Daoy (cell line): ENCODE data around the gene ADGRE3. TPM values are rescaled to one million over a fixed set of nuclear protein-coding genes. Genes with fewer than 3 reads are reported as not detected.

Experiments
- DNase-seq: peaks from one replicate; pipeline ENCODE4 v3.0.0-alpha.2; 2015; ENCODE audit warnings: low read depth
- total RNA-seq: library from RNA; depleted of rRNA; stranded (reverse); fragments of >200 nt; shearing (Covaris generic); gene quantifications from 2 replicates; pipeline ENCODE4 v1.2.3, GENCODE V29; 2014; rRNA removed

The ADGRE3 gene, protein sequence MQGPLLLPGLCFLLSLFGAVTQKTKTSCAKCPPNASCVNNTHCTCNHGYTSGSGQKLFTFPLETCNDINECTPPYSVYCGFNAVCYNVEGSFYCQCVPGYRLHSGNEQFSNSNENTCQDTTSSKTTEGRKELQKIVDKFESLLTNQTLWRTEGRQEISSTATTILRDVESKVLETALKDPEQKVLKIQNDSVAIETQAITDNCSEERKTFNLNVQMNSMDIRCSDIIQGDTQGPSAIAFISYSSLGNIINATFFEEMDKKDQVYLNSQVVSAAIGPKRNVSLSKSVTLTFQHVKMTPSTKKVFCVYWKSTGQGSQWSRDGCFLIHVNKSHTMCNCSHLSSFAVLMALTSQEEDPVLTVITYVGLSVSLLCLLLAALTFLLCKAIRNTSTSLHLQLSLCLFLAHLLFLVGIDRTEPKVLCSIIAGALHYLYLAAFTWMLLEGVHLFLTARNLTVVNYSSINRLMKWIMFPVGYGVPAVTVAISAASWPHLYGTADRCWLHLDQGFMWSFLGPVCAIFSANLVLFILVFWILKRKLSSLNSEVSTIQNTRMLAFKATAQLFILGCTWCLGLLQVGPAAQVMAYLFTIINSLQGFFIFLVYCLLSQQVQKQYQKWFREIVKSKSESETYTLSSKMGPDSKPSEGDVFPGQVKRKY
- total RNA-seq, result not detected in 2 replicates

DNA sequence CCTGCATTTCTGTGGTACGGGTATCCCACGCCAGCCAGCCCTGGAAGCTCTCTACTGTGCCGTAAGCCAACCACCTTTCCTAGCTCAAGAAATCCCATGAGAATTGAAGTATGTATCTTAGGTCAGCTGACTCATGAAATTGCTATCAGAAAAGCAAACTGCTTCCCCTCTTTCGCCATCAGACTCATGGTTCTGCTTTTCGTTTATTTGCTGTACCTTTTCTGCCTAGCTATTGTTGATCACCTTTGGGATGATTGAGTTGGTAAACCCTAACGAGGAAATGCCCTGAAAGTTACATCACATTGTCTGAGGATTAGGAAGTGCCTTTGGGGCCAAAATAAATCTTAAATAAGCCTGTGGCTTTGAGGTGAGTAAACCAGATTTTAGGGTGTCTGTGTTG is at the start of gene ADGRE3:
Gene ADGRE3, minus strand, starts transcription at position 81 of the 400 bp plus-strand sequence. Its CDS starts 74 bp downstream, at position 7.
- DNase-seq, result peak; percentile 11

DNA sequence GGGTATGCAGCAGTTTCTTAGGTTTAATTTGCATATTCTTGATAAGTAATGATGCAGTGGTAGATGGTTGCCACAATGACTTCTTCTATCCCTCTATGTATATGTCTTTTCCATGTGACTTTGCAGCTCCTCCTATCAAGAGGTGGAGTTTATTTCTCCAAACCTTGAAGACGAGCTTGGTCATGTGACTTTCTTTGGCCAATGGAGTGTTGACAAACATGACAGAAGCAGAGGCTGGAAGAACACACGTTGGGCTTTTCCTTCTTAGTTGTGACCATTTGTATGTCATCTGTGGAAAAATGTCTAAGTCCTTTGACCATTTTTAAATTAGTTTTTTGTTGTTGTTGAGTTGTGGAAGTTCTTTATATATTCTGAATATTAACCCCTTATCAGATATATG is 47.5 kb upstream of the ADGRE3 start:
- no peak for DNase-seq

DNA sequence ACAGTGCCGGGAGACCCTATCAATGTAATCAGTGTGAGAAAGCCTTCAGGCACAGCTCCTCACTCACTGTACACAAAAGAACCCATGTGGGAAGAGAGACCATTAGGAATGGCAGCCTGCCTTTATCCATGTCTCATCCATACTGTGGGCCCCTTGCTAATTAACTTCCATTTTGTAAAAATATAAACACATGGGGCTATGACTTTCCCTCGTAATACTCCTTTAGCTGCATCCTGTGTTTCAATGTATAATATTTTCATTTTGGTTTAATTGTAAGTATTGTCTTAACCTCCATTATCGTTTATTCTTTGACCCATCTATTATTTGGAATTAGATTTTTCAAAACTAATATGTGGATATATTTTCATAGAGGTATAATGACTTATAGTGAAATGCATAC is 44.5 kb upstream of the ADGRE3 start:
- DNase-seq, result no peak

DNA sequence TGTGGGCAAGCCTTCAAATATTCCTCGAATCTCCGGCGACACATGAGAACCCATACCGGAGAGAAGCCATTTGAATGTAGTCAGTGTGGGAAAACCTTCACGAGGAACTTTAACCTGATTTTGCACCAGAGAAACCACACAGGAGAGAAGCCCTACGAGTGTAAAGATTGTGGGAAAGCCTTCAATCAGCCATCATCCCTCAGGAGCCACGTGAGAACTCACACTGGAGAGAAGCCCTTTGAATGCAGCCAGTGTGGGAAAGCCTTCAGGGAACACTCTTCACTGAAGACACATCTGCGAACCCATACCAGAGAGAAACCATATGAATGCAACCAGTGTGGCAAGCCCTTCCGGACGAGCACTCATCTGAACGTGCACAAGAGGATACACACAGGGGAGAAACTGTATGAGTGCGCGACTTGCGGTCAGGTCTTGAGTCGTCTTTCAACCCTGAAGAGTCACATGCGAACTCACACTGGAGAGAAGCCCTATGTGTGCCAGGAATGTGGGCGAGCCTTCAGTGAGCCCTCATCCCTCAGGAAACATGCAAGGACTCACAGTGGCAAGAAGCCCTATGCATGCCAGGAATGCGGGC is 44.0 kb upstream of the ADGRE3 start:
- DNase-seq, result no peak

DNA sequence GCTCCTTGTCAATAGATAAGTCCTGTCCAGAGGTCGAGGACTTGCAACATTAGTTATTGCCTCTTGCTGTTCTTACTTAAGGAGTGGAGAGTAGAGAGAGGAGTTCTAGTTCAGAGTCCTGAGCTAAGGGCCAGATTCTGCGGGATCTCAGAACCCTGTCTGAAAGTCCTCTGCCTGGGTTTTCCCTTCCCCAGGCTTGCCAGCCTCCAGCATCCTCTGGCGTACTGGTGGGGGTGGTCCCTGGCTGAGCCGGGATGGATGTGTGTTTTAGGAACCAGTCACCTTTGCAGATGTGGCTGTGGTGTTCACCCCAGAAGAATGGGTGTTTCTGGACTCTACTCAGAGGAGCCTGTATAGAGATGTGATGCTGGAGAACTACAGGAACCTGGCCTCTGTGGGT is 41.2 kb upstream of the ADGRE3 start:
- no peak for DNase-seq

DNA sequence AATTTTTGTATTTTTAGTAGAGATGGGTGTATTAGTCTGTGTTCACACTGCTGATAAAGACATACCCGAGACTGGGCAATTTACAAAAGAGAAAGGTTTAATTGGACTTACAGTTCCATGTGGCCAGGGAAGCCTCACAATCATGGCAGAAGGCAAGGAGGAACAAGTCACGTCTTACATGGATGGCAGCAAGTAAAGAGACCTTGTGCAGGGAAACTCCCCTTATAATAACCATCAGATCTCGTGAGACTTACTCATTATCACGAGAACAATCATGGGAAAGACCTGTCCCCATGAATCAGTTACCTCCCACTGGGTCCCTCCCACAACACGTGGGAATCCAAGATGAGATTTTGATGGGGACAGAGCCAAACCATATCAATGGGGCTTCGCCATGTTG is 29.8 kb upstream of the ADGRE3 start:
- no peak for DNase-seq

DNA sequence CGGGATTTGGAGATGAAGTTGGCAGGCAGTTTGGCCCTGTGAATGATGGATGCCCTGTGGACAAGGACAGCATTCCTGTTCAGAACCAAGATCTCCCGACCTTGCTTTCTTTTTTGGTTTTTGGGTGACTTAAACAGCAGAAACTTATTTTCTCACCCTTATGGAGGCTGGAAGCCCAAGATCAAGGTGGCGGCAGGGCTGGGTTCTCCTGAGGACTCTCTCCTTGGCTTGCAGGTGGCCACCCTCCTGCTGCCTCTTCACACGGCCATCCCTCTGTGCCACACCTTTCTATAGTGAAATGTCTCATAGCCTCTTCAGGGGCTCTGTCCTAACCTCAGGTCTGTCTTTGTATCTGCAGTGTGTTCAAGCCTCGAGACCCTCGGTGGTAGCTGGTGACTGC is 29.2 kb upstream of the ADGRE3 start:
- DNase-seq, result no peak

DNA sequence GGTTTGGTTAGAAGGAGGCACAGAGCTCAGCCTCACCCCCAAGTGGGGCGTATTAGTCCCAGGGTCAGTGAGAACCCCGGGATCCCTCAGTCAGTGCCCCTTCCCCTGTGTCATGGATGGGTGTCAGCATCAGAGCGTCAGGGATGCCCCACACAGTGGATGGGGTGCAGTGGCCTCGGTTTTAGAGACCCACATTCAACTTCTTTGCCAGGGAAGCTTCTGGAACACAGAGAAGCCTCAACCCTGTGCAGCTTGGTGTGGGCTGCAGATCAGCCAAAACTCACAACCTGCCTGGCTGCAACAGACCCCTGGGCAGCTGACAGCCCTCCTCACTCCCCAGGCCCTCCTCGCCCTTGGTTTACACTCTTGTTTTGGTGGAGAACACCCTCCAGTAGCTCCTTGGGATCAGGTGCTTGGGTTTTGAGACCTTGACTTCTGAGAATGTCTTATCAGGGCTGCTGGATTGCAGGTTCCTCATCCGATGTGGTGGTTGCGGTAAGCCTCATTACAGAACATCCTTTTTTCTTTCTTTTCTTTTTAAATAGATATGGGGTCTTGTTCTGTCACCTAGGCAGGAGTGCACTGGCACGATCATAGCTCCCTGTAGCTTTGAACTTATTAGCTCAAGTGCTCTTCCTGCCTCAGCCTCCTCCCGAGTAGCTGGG is 26.2 kb upstream of the ADGRE3 start:
- no peak for DNase-seq

DNA sequence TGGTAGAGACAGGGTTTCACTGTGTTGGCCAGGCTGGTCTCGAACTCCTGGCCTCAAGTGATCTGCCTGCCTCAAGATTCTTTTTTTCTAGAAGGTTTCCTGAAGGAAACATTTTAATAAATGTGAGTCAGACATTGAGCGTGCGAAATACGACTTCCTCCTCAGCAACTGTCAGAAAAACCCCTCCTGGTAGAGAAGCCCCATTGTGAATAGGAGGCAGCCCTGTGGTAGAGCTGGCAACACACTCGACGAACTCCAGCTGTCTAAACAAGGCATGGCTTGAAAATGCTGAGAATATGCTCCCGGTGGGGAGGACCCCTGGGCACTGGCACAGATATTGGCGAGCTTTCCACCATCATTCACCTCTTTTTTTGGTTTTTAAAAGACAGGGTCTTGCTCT is 25.0 kb upstream of the ADGRE3 start:
- DNase-seq, result peak; percentile 32

DNA sequence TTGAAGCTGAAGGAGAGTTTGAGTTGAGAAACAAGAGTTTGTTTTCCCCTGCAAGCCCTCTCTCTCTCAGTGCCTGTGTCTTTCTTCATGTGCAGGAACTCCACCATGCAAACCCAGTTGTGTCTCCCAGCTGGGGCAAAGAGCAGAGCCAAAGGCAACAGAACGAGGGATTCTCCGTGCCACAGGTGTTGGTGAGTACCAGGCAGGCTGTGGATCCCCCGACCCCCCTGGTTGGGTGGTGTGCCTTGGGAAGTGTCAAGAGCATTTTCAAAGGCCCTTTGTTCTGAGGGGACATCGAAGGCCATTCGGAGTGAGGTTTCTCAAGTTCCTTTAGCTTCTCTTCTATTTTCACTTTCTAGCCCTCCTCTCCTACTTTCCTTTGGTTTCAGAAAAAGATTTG is 20.8 kb upstream of the ADGRE3 start:
- no peak for DNase-seq

DNA sequence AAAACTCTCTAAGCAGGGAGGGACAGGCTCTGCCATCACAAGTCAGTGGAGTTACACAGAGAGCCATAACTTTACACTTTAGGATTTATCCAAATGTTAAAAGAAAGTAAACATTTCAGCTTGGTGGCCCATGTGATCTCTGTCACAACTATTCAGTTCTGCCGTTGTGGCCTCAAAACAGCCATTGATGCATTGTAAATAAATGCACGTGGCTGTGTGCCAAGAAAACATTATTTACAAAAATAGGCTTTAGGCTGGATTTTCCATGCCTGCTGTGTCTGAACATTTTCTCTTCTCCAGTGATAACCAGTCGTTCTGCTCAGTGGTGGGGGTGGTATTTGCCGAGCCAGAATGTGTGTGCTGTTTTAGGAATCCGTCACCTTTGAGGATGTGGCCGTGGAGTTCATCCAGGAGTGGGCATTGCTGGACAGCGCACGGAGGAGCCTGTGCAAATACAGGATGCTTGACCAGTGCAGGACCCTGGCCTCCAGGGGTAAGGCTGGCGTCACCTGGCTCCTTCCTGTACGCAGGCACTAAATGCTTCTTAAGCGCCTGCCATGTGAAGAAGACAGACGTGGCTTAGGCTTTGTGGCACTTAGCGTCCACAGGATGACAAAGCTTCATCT is 20.1 kb upstream of the ADGRE3 start:
- no peak for DNase-seq

DNA sequence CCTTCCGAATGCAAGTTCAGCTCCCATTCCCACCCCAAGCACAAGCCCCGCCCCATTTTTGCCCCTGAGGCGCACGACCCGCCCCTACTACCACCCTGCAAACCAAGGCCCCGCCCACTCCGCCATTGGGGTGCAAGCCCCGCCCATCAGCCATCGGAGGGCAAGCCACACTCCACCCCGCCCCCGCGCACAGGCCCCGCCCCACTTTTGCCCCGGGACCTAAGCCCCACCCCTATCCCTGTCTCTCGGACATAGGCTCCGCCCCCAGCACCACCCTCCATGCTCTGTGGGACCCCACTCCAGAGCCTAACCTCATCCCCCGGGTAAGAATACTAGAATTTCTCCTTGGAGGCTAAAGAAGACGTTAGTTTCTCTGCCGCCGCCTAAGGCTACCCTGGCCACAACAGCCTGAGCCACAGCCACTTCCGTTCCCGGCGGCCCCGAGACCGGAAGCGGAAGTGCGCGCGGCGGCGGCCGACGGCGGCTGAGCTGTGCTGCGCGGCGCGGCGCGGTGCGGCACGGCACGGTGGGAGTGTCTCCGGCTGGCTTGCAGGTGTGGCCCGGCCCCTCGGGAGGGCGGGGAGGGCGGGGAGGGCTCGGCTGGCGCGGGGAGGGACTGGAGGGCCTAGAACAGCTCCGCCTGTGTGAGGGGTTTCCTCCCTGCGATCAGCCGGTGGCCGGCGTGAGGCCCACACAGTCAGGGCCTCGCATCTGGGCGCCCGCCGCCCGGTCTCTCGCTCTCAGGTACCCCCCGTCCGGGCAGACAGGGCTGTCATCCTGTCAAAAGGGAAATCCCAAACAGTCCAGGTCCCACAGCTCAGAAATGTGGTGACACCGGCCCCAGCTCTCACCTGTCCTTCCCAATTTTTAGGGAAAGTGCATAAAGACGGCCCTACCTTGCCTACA is 15.2 kb upstream of the ADGRE3 start, which contains the start of gene ZNF333:
Gene ZNF333, plus strand, starts transcription at position 451 of the 906 bp plus-strand sequence. CDS start 3,444 bp downstream, outside the sequence.
- DNase-seq, result peak; percentile 96

DNA sequence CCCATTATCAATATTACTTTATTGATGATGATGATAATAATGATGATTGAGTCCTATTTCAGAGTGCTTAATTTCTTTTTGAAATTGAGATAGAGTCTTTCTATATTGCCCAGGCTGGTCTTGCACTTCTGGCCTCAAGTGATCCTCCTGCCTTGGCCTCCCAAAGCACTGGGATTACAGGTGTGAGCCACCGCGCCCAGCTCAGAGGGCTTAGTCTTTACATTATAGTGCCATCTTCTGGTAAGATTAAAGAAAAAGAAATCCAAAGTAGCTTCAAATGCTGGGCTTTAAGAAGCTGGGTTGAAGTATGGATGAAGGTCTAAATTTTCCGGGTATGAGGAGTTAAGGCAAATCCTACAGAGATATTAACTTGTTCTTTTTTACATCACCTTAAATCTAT is 11.8 kb upstream of the ADGRE3 start:
- DNase-seq, result peak; percentile 10

DNA sequence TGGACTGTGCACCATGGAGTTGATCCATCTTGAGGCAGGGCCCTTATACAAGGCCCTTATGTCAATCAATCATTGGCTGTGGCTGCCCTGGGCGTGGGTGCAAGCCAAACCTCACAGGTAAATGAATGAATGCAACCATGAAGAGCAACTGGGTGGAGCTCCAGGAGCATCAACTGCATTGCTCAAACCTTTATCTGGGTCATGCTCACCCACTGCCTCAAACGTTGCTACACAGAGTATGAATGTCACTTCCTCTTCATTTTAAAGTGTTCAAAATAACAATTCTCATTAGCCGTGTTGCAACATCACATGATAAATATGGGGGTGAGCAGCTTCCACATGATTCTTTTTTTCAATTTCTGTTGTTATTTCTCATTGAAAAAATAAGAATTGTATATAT is 8.8 kb upstream of the ADGRE3 start:
- DNase-seq, result no peak

DNA sequence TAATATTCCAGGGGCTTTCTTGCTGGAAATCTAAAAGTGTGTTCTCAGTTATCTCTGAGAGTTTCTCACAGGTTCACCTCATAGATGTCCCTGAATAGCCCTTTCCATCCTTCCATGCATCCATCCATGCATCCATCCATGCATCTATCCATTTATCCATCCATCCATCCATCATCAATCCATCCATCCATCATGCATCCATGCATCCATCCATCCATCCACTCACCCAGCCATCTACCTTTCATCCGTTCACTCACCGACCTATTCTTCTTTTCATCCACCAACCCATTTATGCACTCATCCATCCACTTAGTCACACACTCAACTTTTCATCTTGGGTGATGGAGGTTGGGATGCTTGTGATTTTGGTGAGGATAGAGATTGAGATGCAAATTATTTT is 7.4 kb upstream of the ADGRE3 start:
- DNase-seq, result no peak

DNA sequence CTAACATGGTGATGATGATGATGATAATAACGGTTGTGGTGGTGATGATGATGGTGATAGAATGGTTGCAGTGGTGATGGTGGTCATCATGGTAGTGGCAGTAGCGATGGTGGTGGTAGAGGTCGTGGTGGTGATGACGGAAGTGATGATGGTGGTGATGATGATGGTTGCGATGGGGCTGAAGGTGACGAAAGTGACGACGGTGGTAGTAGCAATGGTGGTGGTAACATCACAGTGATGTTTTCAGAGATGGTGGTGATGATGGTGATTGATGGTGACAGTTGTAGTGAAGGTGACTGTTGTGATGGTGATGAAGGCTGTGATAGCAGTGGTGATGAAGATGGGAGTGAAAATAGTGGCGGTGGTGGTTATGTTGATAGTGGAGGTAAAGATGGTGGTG is 3.6 kb upstream of the ADGRE3 start:
- no peak for DNase-seq

DNA sequence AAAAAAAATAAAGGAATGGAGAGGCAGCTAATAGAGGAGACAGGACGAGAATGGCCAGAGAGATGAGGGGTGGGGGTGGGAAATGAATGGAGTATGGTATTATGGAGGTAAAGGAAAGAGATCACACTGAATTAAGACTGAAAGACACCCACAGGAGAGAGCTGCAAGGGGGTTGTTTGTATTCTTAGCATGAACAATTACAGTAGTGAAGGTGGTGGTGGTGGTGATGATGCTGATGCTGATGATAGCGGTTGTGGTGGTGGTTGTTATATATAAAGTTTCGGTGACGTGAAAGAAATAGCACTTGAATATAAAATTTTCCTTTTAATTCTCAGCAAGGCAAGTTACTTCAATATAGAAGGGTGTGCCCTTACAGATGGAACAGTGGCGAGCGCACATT is 2.8 kb upstream of the ADGRE3 start:
- DNase-seq, result no peak

DNA sequence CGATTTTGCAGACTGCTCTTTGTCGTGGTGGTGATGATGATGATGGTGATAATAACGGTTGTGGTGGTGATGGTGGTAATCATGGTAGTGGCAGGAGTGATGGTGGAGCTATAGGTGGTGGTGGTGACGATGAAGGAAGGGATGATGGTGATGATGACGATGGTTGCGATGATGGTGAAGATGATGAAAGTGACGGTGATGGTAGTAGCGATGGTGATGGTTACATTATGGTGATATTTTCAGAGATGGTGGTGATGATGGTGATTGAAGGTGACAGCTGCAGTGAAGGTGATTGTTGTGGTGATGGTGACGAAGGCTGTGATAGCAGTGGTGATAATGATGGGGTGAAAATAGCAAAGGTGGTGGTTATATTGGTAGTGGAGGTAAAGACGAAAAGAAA is 2.1 kb upstream of the ADGRE3 start:
- DNase-seq, result no peak

DNA sequence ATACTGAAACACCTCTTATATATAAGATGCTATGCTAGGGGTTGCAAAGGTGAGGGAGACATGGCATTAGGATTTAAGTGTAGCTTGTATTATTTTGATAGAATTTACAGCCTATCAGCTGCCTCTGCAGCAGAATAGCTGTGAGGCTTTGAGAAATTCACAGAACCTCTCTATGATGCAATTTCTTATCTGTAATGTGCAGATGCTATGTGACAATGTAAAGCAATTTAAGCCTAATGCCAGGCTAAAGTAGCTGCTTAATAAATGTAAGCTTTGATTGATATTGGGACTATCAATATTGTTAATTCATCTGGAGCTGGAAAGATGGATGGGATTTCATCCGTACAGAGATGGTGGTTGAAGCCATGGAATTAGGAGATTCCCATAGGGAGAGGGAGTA is 1.6 kb downstream of the ADGRE3 start:
- DNase-seq, result no peak

DNA sequence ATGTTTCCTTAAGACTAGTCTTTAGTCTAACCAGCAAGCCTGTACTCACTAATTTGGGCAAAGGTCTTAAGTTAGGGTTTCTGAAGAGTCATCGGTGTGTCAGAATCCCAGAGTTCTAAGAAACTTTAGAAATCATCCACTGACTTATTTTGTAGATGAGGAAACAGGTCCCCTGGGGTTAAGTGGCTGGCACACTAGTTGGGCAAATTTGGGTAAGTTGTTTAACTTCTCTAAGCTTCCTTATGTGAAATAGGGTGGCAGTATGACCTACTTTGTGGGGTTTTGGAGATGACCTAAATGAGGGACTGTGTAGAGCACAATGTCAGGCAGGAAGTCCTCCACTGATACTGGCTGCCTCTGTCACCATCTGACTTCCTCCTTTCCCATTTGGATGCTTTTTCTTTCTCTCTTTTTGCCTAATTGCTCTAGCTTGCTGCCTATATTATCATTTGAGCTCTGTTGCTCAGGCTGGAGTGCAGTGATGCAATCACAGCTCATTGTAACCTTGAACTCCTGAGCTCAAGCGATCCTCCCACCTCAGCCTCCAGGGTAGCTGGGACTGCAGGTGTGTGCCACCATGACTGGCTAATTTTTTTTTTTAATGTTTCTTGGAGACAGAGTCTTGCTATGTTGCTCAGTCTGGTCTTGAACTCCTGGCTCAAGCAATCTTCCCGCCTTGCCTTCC is 2.3 kb downstream of the ADGRE3 start:
- DNase-seq, result no peak
